GM12878 (cell line): ENCODE results near the gene COX10. TPM values are rescaled to one million over a fixed set of nuclear protein-coding genes. Genes with fewer than 3 reads are reported as not detected.
"Not testable (repeated sequence)": the region's sequence is repeated elsewhere in the genome, so short reads cannot be mapped to it uniquely, and the experiment has no call there.

Experiments
- ATAC-seq: fragments of 200-7000 bp; cut with Tn5 transposase; 3 replicates; pipeline ENCODE4 v1.9.1; 2020; ENCODE audit warnings: mild to moderate bottlenecking, moderate library complexity
- BruUV-seq: library from RNA; stranded (reverse); fragments of 400-500 nt; replicated peaks from 2 replicates; lab custom pipeline; 2021; lab: Mats Ljungman, UMichigan
- CTCF ChIA-PET: fragments of 300-600 bp; sonication (Branson Sonifier 250); formaldehyde crosslinking; extraction: SDS; loops from one replicate; lab custom pipeline; 2021; ENCODE audit warnings: inconsistent platforms; lab: Yijun Ruan, JAX
- POLR2A ChIA-PET: fragments of 350-600 bp; formaldehyde crosslinking; extraction: SDS; loops from one replicate; lab custom pipeline; 2021; ENCODE audit warnings: inconsistent platforms; lab: Charles Lee
- RAD21 ChIA-PET: fragments of 300-600 bp; sonication (Branson Sonifier 250); formaldehyde crosslinking; loops from one replicate; lab custom pipeline; 2023; ENCODE audit warnings: antibody characterized with exemption; ENCODE audit not compliant: unreplicated experiment; lab: Charles Lee
- SMC1A ChIA-PET: fragments of 300-600 bp; sonication (Branson Sonifier 250); formaldehyde crosslinking; loops from one replicate; lab custom pipeline; 2023; ENCODE audit not compliant: unreplicated experiment, uncharacterized antibody; lab: Charles Lee
- DNase-seq: peaks from one replicate; pipeline ENCODE4 v3.0.0-alpha.2; 2011; ENCODE audit warnings: low read depth, low spot score
- FAIRE-seq: peaks from 3 replicates; lab custom pipeline; 2011; peaks lifted over from hg19 to GRCh38; lab: Jason Lieb, UNC
- H2AFZ ChIP-seq: 2 replicates; pipeline ENCODE4 v1.6.0; 2011; ENCODE audit warnings: low read depth, low read length, control low read depth; ENCODE audit not compliant: control insufficient read depth
- H3K27ac ChIP-seq: 2 replicates; pipeline ENCODE4 v1.5.1; 2011; ENCODE audit warnings: control low read depth; ENCODE audit not compliant: control insufficient read depth, insufficient read depth
- H3K27me3 ChIP-seq, 2 experiments: replicated peaks in 1 of 2; 2 replicates each; pipeline versions ENCODE4 v1.6.0 to v1.6.1; 2011; ENCODE audit warnings: low read length in 1 of 2; ENCODE audit not compliant: control insufficient read depth in 2 of 2, insufficient read depth in 2 of 2
- H3K36me3 ChIP-seq, 2 experiments: 2 replicates each; pipeline ENCODE4 v1.5.1; 2011; ENCODE audit warnings: low read length in 1 of 2; ENCODE audit not compliant: control insufficient read depth in 2 of 2, insufficient read depth in 2 of 2
- H3K4me1 ChIP-seq: 2 replicates; pipeline ENCODE4 v1.6.1; 2011; ENCODE audit warnings: mild to moderate bottlenecking, low read length, moderate library complexity, mixed read lengths; ENCODE audit not compliant: control insufficient read depth, insufficient read depth
- H3K4me2 ChIP-seq: 2 replicates; pipeline ENCODE4 v1.6.0; 2011; ENCODE audit warnings: control low read depth; ENCODE audit not compliant: control insufficient read depth, insufficient read depth
- H3K4me3 ChIP-seq: fragments of 200-600 bp; sonication (generic); 2 replicates; pipeline ENCODE4 v1.5.1; 2016
- H3K79me2 ChIP-seq: 2 replicates; pipeline ENCODE4 v1.6.0; 2011; ENCODE audit warnings: low read length; ENCODE audit not compliant: control insufficient read depth, insufficient read depth
- H3K9ac ChIP-seq: 2 replicates; pipeline ENCODE4 v1.8.0; 2011; ENCODE audit warnings: low read length, control low read depth, mixed read lengths; ENCODE audit not compliant: control insufficient read depth, insufficient read depth
- H3K9me3 ChIP-seq: replicated peaks from 3 replicates; pipeline ENCODE4 v1.5.1; 2011; ENCODE audit warnings: mild to moderate bottlenecking, low read length; ENCODE audit not compliant: control insufficient read depth, insufficient read depth
- H4K20me1 ChIP-seq: 2 replicates; pipeline ENCODE4 v1.6.0; 2011; ENCODE audit not compliant: control insufficient read depth, insufficient read depth
- WGBS: methylation state at CpG from one replicate; pipeline ENCODE4 v1.1.6; 2016; ENCODE audit warnings: low lambda C conversion rate; ENCODE audit not compliant: insufficient replicate concordance, insufficient coverage; ENCODE audit errors: missing lambda C conversion rate; 5-methylcytosine and 5-hydroxymethylcytosine counted together
- in situ Hi-C: fragments of 300-500 bp; cut with MboI; formaldehyde crosslinking; loops from 9 replicates; pipeline ENCODE4 v1.14.3; 2018; ENCODE audit warnings: mixed read lengths
- intact Hi-C: fragments of 100-400 bp; cut with micrococcal nuclease; formaldehyde crosslinking; loops from one replicate; pipeline ENCODE4 v1.14.2; 2022; ENCODE audit not compliant: unreplicated experiment
- polyA plus RNA-seq, 11 experiments: library from polyadenylated mRNA; depleted of rRNA in 4 of 11; unstranded in 6 of 11; stranded (reverse) in 5 of 11; fragments of >200 nt; fragmentation: Nextera tagmentation in 4 of 11; fragmentation: Illumina TruSeq in 1 of 11; extraction: Ambion mirVana in 4 of 11; extraction: Trizol in 1 of 11; gene quantifications; 1 replicate in 1 of 11; 2 replicates in 10 of 11; pipeline versions ENCODE4 v1.2.1 to v1.2.3, GENCODE V29; 2011 to 2016; ENCODE audit warnings: inconsistent platforms in 2 of 11, missing spikeins in 2 of 11, low read depth in 1 of 11
- total RNA-seq, 4 experiments: library from RNA; depleted of rRNA in 3 of 4; stranded (reverse); fragments of >200 nt in 3 of 4; fragmentation: Illumina TruSeq in 1 of 4; extraction: Trizol in 1 of 4; gene quantifications; 2 replicates each; pipeline versions ENCODE4 v1.2.1 to v1.2.3, GENCODE V29; 2013 to 2021

Gene COX10
- total and polyA plus RNA-seq, 10 of the 15 experiments (the other 5 are each of a cell fraction or from before 2014, with no cell fraction given) = 9.6 to 29.4 (median 21.3) TPM

DNA sequence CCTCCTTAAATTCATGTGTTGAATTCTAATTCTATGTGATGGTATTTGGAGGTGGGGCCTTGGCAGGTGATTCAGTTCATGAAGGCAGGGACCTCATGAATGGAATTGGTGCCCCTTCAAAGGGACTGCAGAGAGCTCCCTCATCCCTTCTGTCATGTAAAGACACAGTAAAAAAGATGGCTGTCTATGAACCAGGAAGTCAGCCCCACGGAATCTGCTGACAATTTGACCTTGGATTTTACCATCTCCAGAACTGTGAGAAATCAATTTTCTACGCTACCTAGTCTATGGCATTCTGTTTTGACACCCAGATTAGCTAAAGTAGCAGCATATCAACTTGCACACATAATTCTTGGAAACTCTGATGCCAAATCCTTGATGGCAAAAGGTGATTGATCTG lies 165.7 kb downstream of the COX10 start:
- H3K4me1 ChIP-seq, H3K4me3 ChIP-seq, SMC1A ChIA-PET, H3K4me2 ChIP-seq, BruUV-seq, H3K27me3 ChIP-seq, DNase-seq, H3K79me2 ChIP-seq, in situ Hi-C loops, H2AFZ ChIP-seq, ATAC-seq, POLR2A ChIA-PET, intact Hi-C loops, H4K20me1 ChIP-seq, H3K36me3 ChIP-seq, H3K27ac ChIP-seq, FAIRE-seq, H3K9ac ChIP-seq, RAD21 ChIA-PET, CTCF ChIA-PET, H3K9me3 ChIP-seq: not testable (repeated sequence)
- 87% methylated on average over 2 of the region's 2 CpGs for WGBS

DNA sequence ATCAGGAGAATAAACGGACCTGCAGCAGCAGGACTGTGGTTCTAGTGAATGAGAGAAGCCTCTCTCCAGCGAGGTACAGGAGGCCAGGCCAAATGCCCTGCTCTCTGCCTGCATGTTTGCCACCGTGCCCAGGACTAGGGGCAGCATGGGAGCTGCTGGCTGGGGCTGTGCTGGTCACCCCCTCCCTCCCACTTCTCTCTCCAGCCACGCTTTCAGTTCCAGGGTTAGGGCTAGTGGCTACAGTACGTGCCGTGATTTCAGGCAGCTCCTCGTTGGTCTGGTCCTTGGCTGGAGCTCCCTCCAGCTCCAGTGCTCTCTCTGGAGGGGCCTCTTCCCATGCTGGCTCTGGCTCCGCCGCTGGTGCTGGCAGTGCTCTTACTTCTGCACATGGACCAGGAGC lies 166.7 kb downstream of the COX10 start:
- in situ Hi-C loops, ATAC-seq, BruUV-seq, H3K9ac ChIP-seq, RAD21 ChIA-PET, SMC1A ChIA-PET, H2AFZ ChIP-seq, H3K4me1 ChIP-seq, CTCF ChIA-PET, H3K4me2 ChIP-seq, H4K20me1 ChIP-seq, FAIRE-seq, H3K9me3 ChIP-seq, H3K4me3 ChIP-seq, H3K27me3 ChIP-seq, DNase-seq, H3K27ac ChIP-seq, POLR2A ChIA-PET, intact Hi-C loops, H3K36me3 ChIP-seq, H3K79me2 ChIP-seq: not testable (repeated sequence)
- 49% methylated on average over 6 of the region's 9 CpGs for WGBS

DNA sequence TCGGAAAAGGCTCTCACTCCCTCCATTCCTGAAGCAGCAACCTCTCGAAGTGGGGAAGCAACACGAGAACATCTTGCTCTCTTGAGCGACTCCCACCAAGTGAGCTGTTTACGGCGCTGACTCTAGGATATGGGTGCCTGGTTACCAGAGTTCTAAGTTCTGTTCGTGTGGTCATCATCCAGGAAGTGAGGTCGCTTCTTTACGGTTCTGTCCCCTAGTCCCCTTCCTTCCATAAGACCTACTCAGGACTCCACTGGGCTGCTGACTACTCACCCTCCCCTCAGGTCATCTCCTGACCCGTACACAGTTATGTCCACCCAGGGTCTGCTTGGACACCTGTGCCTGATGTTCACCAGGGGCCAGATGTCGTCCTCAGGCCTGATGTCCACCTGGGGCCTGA lies 167.5 kb downstream of the COX10 start, which contains the start of gene CDRT15:
CDRT15 (minus strand) TSS at position 101 of the 400 bp plus-strand sequence; CDS start at position 72, 29 bp downstream.
- RAD21 ChIA-PET, SMC1A ChIA-PET, H3K9me3 ChIP-seq, H3K27me3 ChIP-seq, H3K9ac ChIP-seq, BruUV-seq, POLR2A ChIA-PET, H2AFZ ChIP-seq, H4K20me1 ChIP-seq, H3K4me3 ChIP-seq, H3K4me2 ChIP-seq, FAIRE-seq, in situ Hi-C loops, DNase-seq, CTCF ChIA-PET, H3K79me2 ChIP-seq, H3K36me3 ChIP-seq, ATAC-seq, H3K4me1 ChIP-seq, intact Hi-C loops, H3K27ac ChIP-seq: not testable (repeated sequence)
- WGBS = 68% methylated on average over 11 of the region's 11 CpGs

DNA sequence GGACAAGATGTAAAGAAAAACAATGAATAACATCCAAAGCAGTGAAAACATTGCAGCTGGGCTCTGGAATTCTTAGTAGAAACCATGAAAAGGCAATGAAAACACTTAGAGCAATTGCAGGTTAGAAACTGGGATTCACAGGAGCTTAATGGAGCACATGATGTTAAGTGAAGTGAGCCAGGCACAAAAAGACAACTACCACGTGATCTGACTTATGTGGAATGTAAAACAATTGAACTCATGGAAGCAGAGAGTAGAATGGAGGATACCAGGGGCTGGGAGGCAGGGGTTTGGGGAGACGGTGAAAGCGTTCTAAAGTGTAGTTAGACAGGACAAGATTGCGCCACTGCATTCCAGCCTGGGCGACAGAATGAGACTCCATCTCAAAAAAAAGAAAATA lies 170.0 kb downstream of the COX10 start:
- H3K79me2 ChIP-seq, RAD21 ChIA-PET, H4K20me1 ChIP-seq, H3K9ac ChIP-seq, in situ Hi-C loops, BruUV-seq, H3K27me3 ChIP-seq, H3K36me3 ChIP-seq, H3K4me1 ChIP-seq, CTCF ChIA-PET, H3K27ac ChIP-seq, ATAC-seq, H3K4me2 ChIP-seq, POLR2A ChIA-PET, intact Hi-C loops, H3K9me3 ChIP-seq, DNase-seq, H2AFZ ChIP-seq, FAIRE-seq, H3K4me3 ChIP-seq, SMC1A ChIA-PET: not testable (repeated sequence)
- WGBS = 60% methylated on average over 1 of the region's 5 CpGs
